DMS 273 treated with DMSO at 0.1 percent for 48 hours (cell line): ENCODE data around the gene OSBPL1A.

ENCODE experiments used
- DNase-seq: peaks from one replicate; lab custom pipeline; 2025; lab: John Stamatoyannopoulos, UW

OSBPL1A gene

GRCh38 chr18:24219561-24220317 lies 177.9 kb downstream of the OSBPL1A start:
- no peak for DNase-seq

GRCh38 chr18:24214913-24215312 lies 182.7 kb downstream of the OSBPL1A start:
- DNase-seq: no peak

- no peak for DNase-seq
Measured at GRCh38 chr18:24214144-24214543, 183.5 kb downstream of the OSBPL1A start.

- DNase-seq: no peak
Measured at GRCh38 chr18:24212939-24213338, 184.7 kb downstream of the OSBPL1A start.

- DNase-seq: no peak
Measured at GRCh38 chr18:24209558-24209957, 188.1 kb downstream of the OSBPL1A start.

GRCh38 chr18:24208270-24209035 lies 189.2 kb downstream of the OSBPL1A start:
- DNase-seq: no peak

- DNase-seq: no peak
Measured at GRCh38 chr18:24204904-24205303, 192.7 kb downstream of the OSBPL1A start.

GRCh38 chr18:24201699-24202687 lies 195.6 kb downstream of the OSBPL1A start:
- DNase-seq: no peak

GRCh38 chr18:24200494-24201290 lies 196.9 kb downstream of the OSBPL1A start:
- DNase-seq: no peak

GRCh38 chr18:24199372-24199962 lies 198.2 kb downstream of the OSBPL1A start:
- DNase-seq: no peak

- no peak for DNase-seq
Measured at GRCh38 chr18:24198461-24198860, 199.2 kb downstream of the OSBPL1A start.

- DNase-seq: no peak
Measured at GRCh38 chr18:24197412-24197811, 200.2 kb downstream of the OSBPL1A start.

- DNase-seq: no peak
Measured at GRCh38 chr18:24196764-24197163, 200.9 kb downstream of the OSBPL1A start.

GRCh38 chr18:24195296-24196053 lies 202.1 kb downstream of the OSBPL1A start:
- no peak for DNase-seq

GRCh38 chr18:24190590-24190989 lies 207.0 kb downstream of the OSBPL1A start:
- no peak for DNase-seq

- no peak for DNase-seq
Measured at GRCh38 chr18:24189664-24190346, 207.8 kb downstream of the OSBPL1A start.

GRCh38 chr18:24189007-24189528 lies 208.6 kb downstream of the OSBPL1A start:
- DNase-seq: no peak

- no peak for DNase-seq
Measured at GRCh38 chr18:24188120-24188519, 209.5 kb downstream of the OSBPL1A start.

GRCh38 chr18:24187689-24188088 lies 209.9 kb downstream of the OSBPL1A start:
- DNase-seq: no peak
